Mesenchymal stem cell (in vitro differentiated cells and primary cell): ENCODE data around the gene ICAM5.

Source experiments
- DNase-seq: peaks from one replicate; pipeline ENCODE4 v3.0.0-alpha.2; 2013
- H2AFZ ChIP-seq: one replicate; pipeline ENCODE4 v1.6.1; 2013; ENCODE audit warnings: low read depth, mild to moderate bottlenecking, control low read depth, inconsistent platforms, low read length, moderate library complexity
- H2AK5ac ChIP-seq: 2 replicates; pipeline ENCODE4 v1.6.1; 2013; ENCODE audit warnings: low read length, moderate library complexity, mild to moderate bottlenecking, inconsistent platforms; ENCODE audit not compliant: severe bottlenecking
- H2BK120ac ChIP-seq: one replicate; pipeline ENCODE4 v1.6.1; 2013; ENCODE audit warnings: low read depth, mild to moderate bottlenecking, inconsistent platforms, low read length, moderate library complexity
- H2BK12ac ChIP-seq, 2 experiments: one replicate each; pipeline ENCODE4 v1.6.1; 2013; ENCODE audit warnings: inconsistent platforms in 2 of 2, low read length in 2 of 2, mild to moderate bottlenecking in 2 of 2, moderate library complexity in 2 of 2, control low read depth in 1 of 2
- H2BK15ac ChIP-seq: one replicate; pipeline ENCODE4 v1.6.1; 2013; ENCODE audit warnings: mild to moderate bottlenecking, low read depth, inconsistent platforms; ENCODE audit not compliant: poor library complexity, severe bottlenecking
- H2BK5ac ChIP-seq: 2 replicates; pipeline ENCODE4 v1.6.1; 2013; ENCODE audit warnings: low read depth, mild to moderate bottlenecking, low read length, control low read depth, inconsistent platforms; ENCODE audit not compliant: poor library complexity, severe bottlenecking
- H3K14ac ChIP-seq, 2 experiments: one replicate each; pipeline ENCODE4 v1.6.1; 2013; ENCODE audit warnings: inconsistent platforms in 2 of 2, low read length in 2 of 2, control low read depth in 1 of 2, mild to moderate bottlenecking in 1 of 2, moderate library complexity in 1 of 2
- H3K18ac ChIP-seq, 2 experiments: one replicate each; pipeline ENCODE4 v1.6.1; 2013; ENCODE audit warnings: inconsistent platforms in 2 of 2, low read length in 2 of 2, control low read depth in 1 of 2, low read depth in 1 of 2, mild to moderate bottlenecking in 1 of 2
- H3K23ac ChIP-seq, 2 experiments: one replicate each; pipeline ENCODE4 v1.6.1; 2013; ENCODE audit warnings: inconsistent platforms in 2 of 2, low read length in 2 of 2, mild to moderate bottlenecking in 2 of 2, moderate library complexity in 2 of 2, control low read depth in 1 of 2
- H3K27ac ChIP-seq: 2 replicates; pipeline ENCODE4 v1.5.1; 2013; ENCODE audit warnings: mild to moderate bottlenecking, moderate library complexity, low read length, control low read depth, inconsistent platforms; ENCODE audit not compliant: poor library complexity, severe bottlenecking
- H3K27me3 ChIP-seq, 2 experiments: 2 replicates each; pipeline versions ENCODE4 v1.6.1 to v1.7.0; 2013; ENCODE audit warnings: low read length in 2 of 2, mild to moderate bottlenecking in 2 of 2, moderate library complexity in 2 of 2, control low read depth in 1 of 2, inconsistent platforms in 1 of 2; ENCODE audit not compliant: control insufficient read depth in 1 of 2, insufficient read depth in 1 of 2
- H3K36me3 ChIP-seq, 2 experiments: 2 replicates each; pipeline versions ENCODE4 v1.6.1 to v1.7.0; 2013; ENCODE audit warnings: low read length in 2 of 2, control low read depth in 1 of 2, inconsistent platforms in 1 of 2, low read depth in 1 of 2, mild to moderate bottlenecking in 1 of 2; ENCODE audit not compliant: insufficient read depth in 2 of 2, control insufficient read depth in 1 of 2
- H3K4ac ChIP-seq, 2 experiments: one replicate each; pipeline ENCODE4 v1.6.1; 2013; ENCODE audit warnings: inconsistent platforms in 2 of 2, low read length in 2 of 2, mild to moderate bottlenecking in 2 of 2, moderate library complexity in 2 of 2, control low read depth in 1 of 2, low read depth in 1 of 2
- H3K4me1 ChIP-seq: 2 replicates; pipeline ENCODE4 v1.6.1; 2013; ENCODE audit warnings: low read depth, low read length, control low read depth; ENCODE audit not compliant: control insufficient read depth, insufficient read depth
- H3K4me2 ChIP-seq: 2 replicates; pipeline ENCODE4 v1.6.1; 2013; ENCODE audit warnings: low read length, mild to moderate bottlenecking, inconsistent platforms; ENCODE audit not compliant: poor library complexity, severe bottlenecking
- H3K4me3 ChIP-seq, 2 experiments: 2 replicates each; pipeline versions ENCODE4 v1.5.1 to v1.7.0; 2013; ENCODE audit warnings: low read length in 2 of 2, mild to moderate bottlenecking in 2 of 2, control low read depth in 1 of 2, low read depth in 1 of 2; ENCODE audit not compliant: insufficient read depth in 1 of 2
- H3K79me1 ChIP-seq: replicated peaks from 2 replicates; pipeline ENCODE4 v1.6.1; 2013; ENCODE audit warnings: mild to moderate bottlenecking, control low read depth, low read length, inconsistent platforms; ENCODE audit not compliant: poor library complexity, severe bottlenecking
- H3K9ac ChIP-seq: 2 replicates; pipeline ENCODE4 v1.7.0; 2013; ENCODE audit warnings: mild to moderate bottlenecking, low read length, moderate library complexity
- H3K9me3 ChIP-seq: 2 replicates; pipeline ENCODE4 v1.7.0; 2013; ENCODE audit warnings: mild to moderate bottlenecking, low read length; ENCODE audit not compliant: control insufficient read depth
- H4K8ac ChIP-seq: one replicate; pipeline ENCODE4 v1.6.1; 2013; ENCODE audit warnings: inconsistent platforms, mild to moderate bottlenecking, low read length, moderate library complexity
- H4K91ac ChIP-seq: one replicate; pipeline ENCODE4 v1.6.1; 2013; ENCODE audit warnings: mild to moderate bottlenecking, low read length, inconsistent platforms
- WGBS: methylation state at CpG from one replicate; pipeline ENCODE4 v1.1.7; 2013; ENCODE audit warnings: mixed read lengths; 5-methylcytosine and 5-hydroxymethylcytosine counted together

Gene ICAM5

GRCh38 chr19:10292789-10293636, 3.3 kb downstream of the ICAM5 start:
- 35% methylated on average over 56 of the region's 56 CpGs for WGBS
- no peak for DNase-seq
- Histone ChIP-seq H3K18ac (no peak overlapping the region), H2AFZ (no peak overlapping the region), H3K23ac (no peak overlapping the region), H3K4me2 (peak overlapping the region; percentile 8), H4K8ac (no peak overlapping the region), H2AK5ac (no peak overlapping the region), H3K4ac (no peak overlapping the region), H3K9ac (no peak overlapping the region), H2BK5ac (no peak overlapping the region), H3K79me1 (no peaks in the 10 kb centered on the region), H3K36me3 (peaks cover 0 to 3% of the 10 kb centered on the region in 2 experiments), H3K27me3 (peaks cover 86% of the 10 kb centered on the region in 2 experiments), H2BK120ac (no peak overlapping the region), H3K27ac (no peak overlapping the region), H4K91ac (no peak overlapping the region), H3K14ac (no peak overlapping the region), H3K4me1 (peaks cover 60% of the 10 kb centered on the region), H2BK15ac (no peak overlapping the region), H3K9me3 (peaks cover 9% of the 10 kb centered on the region), H2BK12ac (no peak overlapping the region), H3K4me3 (no peak overlapping the region)

GRCh38 chr19:10293637-10294367, 4.0 kb downstream of the ICAM5 start:
- Histone ChIP-seq H2BK15ac (no peak overlapping the region), H3K9me3 (peaks cover 7% of the 10 kb centered on the region), H2BK5ac (no peak overlapping the region), H3K4me2 (no peak overlapping the region), H3K4me3 (peak overlapping the region in 1 of 2 experiments; percentile 15), H3K9ac (no peak overlapping the region), H4K91ac (no peak overlapping the region), H3K4ac (no peak overlapping the region), H3K23ac (peak overlapping the region in 1 of 2 experiments; percentile 73), H2AK5ac (no peak overlapping the region), H4K8ac (no peak overlapping the region), H3K14ac (no peak overlapping the region), H3K27me3 (peaks cover 78 to 79% of the 10 kb centered on the region in 2 experiments), H3K36me3 (peaks cover 0 to 3% of the 10 kb centered on the region in 2 experiments), H2BK12ac (no peak overlapping the region), H3K27ac (no peak overlapping the region), H2BK120ac (no peak overlapping the region), H2AFZ (no peak overlapping the region), H3K79me1 (no peaks in the 10 kb centered on the region), H3K18ac (no peak overlapping the region), H3K4me1 (peaks cover 57% of the 10 kb centered on the region)
- 65% methylated on average over 49 of the region's 49 CpGs for WGBS
- DNase-seq = no peak

GRCh38 chr19:10294368-10294697, 4.6 kb downstream of the ICAM5 start:
- no peak overlapping the region for H3K18ac ChIP-seq
- WGBS = 42% methylated on average over 25 of the region's 25 CpGs

DNA sequence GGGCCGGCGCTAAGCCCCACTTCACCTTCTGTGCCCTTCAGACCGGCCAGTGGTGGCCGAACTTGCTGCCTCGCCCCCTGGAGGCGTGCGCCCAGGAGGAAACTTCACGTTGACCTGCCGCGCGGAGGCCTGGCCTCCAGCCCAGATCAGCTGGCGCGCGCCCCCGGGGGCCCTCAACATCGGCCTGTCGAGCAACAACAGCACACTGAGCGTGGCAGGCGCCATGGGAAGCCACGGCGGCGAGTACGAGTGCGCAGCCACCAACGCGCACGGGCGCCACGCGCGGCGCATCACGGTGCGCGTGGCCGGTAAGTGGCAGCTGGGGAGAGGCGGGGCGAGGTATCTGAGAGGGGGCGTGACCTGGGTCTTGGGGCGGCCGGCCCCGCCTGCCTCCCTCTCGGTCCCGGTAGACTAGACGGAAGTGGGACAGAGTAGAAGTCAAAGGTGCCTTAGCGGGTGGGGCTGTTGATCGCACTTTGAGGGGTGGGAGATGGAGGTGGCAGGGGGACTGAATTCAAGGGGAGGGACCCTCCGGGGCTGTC, 5.6 kb downstream of the ICAM5 start:
- Histone ChIP-seq H3K9me3 (peaks cover 4% of the 10 kb centered on the region), H3K4me1 (peaks cover 42% of the 10 kb centered on the region), H2BK15ac (no peak overlapping the region), H3K4ac (no peak overlapping the region), H4K8ac (no peak overlapping the region), H3K9ac (no peak overlapping the region), H3K23ac (peak overlapping the region in 1 of 2 experiments; percentile 15), H2AFZ (no peak overlapping the region), H3K79me1 (no peaks in the 10 kb centered on the region), H3K27ac (no peak overlapping the region), H3K4me3 (no peak overlapping the region), H3K27me3 (peaks cover 64 to 79% of the 10 kb centered on the region in 2 experiments), H3K18ac (no peak overlapping the region), H3K14ac (no peak overlapping the region), H3K36me3 (peaks cover 0 to 3% of the 10 kb centered on the region in 2 experiments), H2AK5ac (no peak overlapping the region), H3K4me2 (no peak overlapping the region), H2BK12ac (no peak overlapping the region), H4K91ac (no peak overlapping the region), H2BK120ac (no peak overlapping the region), H2BK5ac (no peak overlapping the region)
- 13% methylated on average over 44 of the region's 48 CpGs for WGBS
- no peak for DNase-seq

More at GRCh38 chr19:10294368-10294697, 4.6 kb downstream of the ICAM5 start:
- H2BK5ac ChIP-seq = no peak overlapping the region
- H2BK12ac ChIP-seq = no peak overlapping the region
- peak overlapping the region in 1 of 2 experiments; percentile 73 for H3K23ac ChIP-seq
- no peak overlapping the region for H3K4me3 ChIP-seq
- no peak overlapping the region for H3K4ac ChIP-seq
- DNase-seq = no peak
- no peak overlapping the region for H3K9ac ChIP-seq
- H2BK15ac ChIP-seq = no peak overlapping the region
- H4K91ac ChIP-seq = no peak overlapping the region
- peaks cover 73 to 79% of the 10 kb centered on the region in 2 experiments for H3K27me3 ChIP-seq
- H4K8ac ChIP-seq = no peak overlapping the region
- H2AFZ ChIP-seq = no peak overlapping the region
- H3K14ac ChIP-seq = no peak overlapping the region
- H3K36me3 ChIP-seq = peaks cover 0 to 3% of the 10 kb centered on the region in 2 experiments
- peaks cover 52% of the 10 kb centered on the region for H3K4me1 ChIP-seq
- no peak overlapping the region for H3K4me2 ChIP-seq
- H3K27ac ChIP-seq = no peak overlapping the region
- H3K9me3 ChIP-seq = peaks cover 4% of the 10 kb centered on the region
- no peaks in the 10 kb centered on the region for H3K79me1 ChIP-seq
- no peak overlapping the region for H2AK5ac ChIP-seq
- no peak overlapping the region for H2BK120ac ChIP-seq
